ENCODE data around the gene GTF3C5.

GTF3C5 gene

GRCh38 chr9:133057553-133057952 is 26.8 kb downstream of the GTF3C5 start:
- Histone ChIP-seq H3K27ac (no peak overlapping the region), H3K4me2 (no peak overlapping the region), H4K20me1 (ENCODE audit: insufficient read depth) (no peaks in the 10 kb centered on the region), H3K4me1 (ENCODE audit: low read depth, poor library complexity, severe bottlenecking) (peaks cover 29% of the 10 kb centered on the region), H3K4me3 (IDR thresholded peaks at IDR 0.05; ENCODE audit: insufficient read depth, low read depth, low read length) (no peak overlapping the region), H3K9ac (no peak overlapping the region), H3K79me2 (ENCODE audit: insufficient read depth, low read depth) (no peaks in the 10 kb centered on the region), H3K36me3 (ENCODE audit: insufficient read depth) (no peaks in the 10 kb centered on the region), H3K27me3 (ENCODE audit: insufficient read depth, low read depth) (no peaks in the 10 kb centered on the region), H2AFZ (ENCODE audit: low read depth) (no peak overlapping the region)
- no peak for TF ChIP-seq CTCF (conservative IDR thresholded peaks at IDR 0.05; ENCODE audit: low read depth, low read length)

GRCh38 chr9:133058071-133058470 is 27.3 kb downstream of the GTF3C5 start:
- Histone ChIP-seq H3K27ac (no peak overlapping the region), H3K27me3 (ENCODE audit: insufficient read depth, low read depth) (no peaks in the 10 kb centered on the region), H3K36me3 (ENCODE audit: insufficient read depth) (no peaks in the 10 kb centered on the region), H3K9ac (no peak overlapping the region), H4K20me1 (ENCODE audit: insufficient read depth) (no peaks in the 10 kb centered on the region), H3K4me3 (IDR thresholded peaks at IDR 0.05; ENCODE audit: insufficient read depth, low read depth, low read length) (no peak overlapping the region), H2AFZ (ENCODE audit: low read depth) (no peak overlapping the region), H3K4me1 (ENCODE audit: low read depth, poor library complexity, severe bottlenecking) (peaks cover 29% of the 10 kb centered on the region), H3K4me2 (peak overlapping the region; percentile 42; the same call in 1 of the 2 replicates), H3K79me2 (ENCODE audit: insufficient read depth, low read depth) (no peaks in the 10 kb centered on the region)
- TF ChIP-seq CTCF (conservative IDR thresholded peaks at IDR 0.05; ENCODE audit: low read depth, low read length): no peak

- Histone ChIP-seq H3K79me2 (ENCODE audit: insufficient read depth, low read depth) (no peaks in the 10 kb centered on the region), H3K4me2 (peak overlapping the region; percentile 42; the same call in 1 of the 2 replicates), H3K27ac (peak overlapping the region; percentile 32; the same call in 1 of the 2 replicates), H3K27me3 (ENCODE audit: insufficient read depth, low read depth) (no peaks in the 10 kb centered on the region), H3K4me1 (ENCODE audit: low read depth, poor library complexity, severe bottlenecking) (peaks cover 29% of the 10 kb centered on the region), H2AFZ (ENCODE audit: low read depth) (no peak overlapping the region), H4K20me1 (ENCODE audit: insufficient read depth) (no peaks in the 10 kb centered on the region), H3K9ac (no peak overlapping the region), H3K36me3 (ENCODE audit: insufficient read depth) (no peaks in the 10 kb centered on the region), H3K4me3 (IDR thresholded peaks at IDR 0.05; ENCODE audit: insufficient read depth, low read depth, low read length) (no peak overlapping the region)
- no peak for TF ChIP-seq CTCF (conservative IDR thresholded peaks at IDR 0.05; ENCODE audit: low read depth, low read length)
Observed at GRCh38 chr9:133058550-133059320, 27.9 kb downstream of the GTF3C5 start.

GRCh38 chr9:133059623-133060022 is 28.8 kb downstream of the GTF3C5 start:
- no peak overlapping the region for H3K27ac ChIP-seq
- no peaks in the 10 kb centered on the region for H3K79me2 ChIP-seq (ENCODE audit: insufficient read depth, low read depth)

More at GRCh38 chr9:133059623-133060022, 28.8 kb downstream of the GTF3C5 start:
- Histone ChIP-seq H4K20me1 (ENCODE audit: insufficient read depth) (no peaks in the 10 kb centered on the region), H3K4me1 (ENCODE audit: low read depth, poor library complexity, severe bottlenecking) (peaks cover 29% of the 10 kb centered on the region), H3K9ac (no peak overlapping the region), H3K27me3 (ENCODE audit: insufficient read depth, low read depth) (no peaks in the 10 kb centered on the region), H2AFZ (ENCODE audit: low read depth) (no peak overlapping the region), H3K4me3 (IDR thresholded peaks at IDR 0.05; ENCODE audit: insufficient read depth, low read depth, low read length) (no peak overlapping the region), H3K36me3 (ENCODE audit: insufficient read depth) (no peaks in the 10 kb centered on the region), H3K4me2 (no peak overlapping the region; the same call in 1 of the 2 replicates)
- TF ChIP-seq CTCF (conservative IDR thresholded peaks at IDR 0.05; ENCODE audit: low read depth, low read length): no peak
